ENCODE measurements around the gene HIC1. TPM values are rescaled to one million over a fixed set of nuclear protein-coding genes. Genes with fewer than 3 reads are reported as not detected.

HIC1 gene
- total RNA-seq, 1 experiment from 2014 or later: 0.08 TPM

- DNase-seq (ENCODE audit: low spot score): no peak
These were observed 30.2 kb upstream of the HIC1 start for GRCh38 chr17:2024572-2025219.

GRCh38 chr17:2025220-2025621 is 29.7 kb upstream of the HIC1 start, which contains the start of gene RTN4RL1:
TSS of gene RTN4RL1 (minus strand) at chr17:2025334. CDS start at chr17:2024865, 469 bp downstream.
- peak; percentile 41 for DNase-seq (ENCODE audit: low spot score)

- DNase-seq (ENCODE audit: low spot score): peak; percentile 36
These were observed 29.1 kb upstream of the HIC1 start for GRCh38 chr17:2025622-2026309.

GRCh38 chr17:2027528-2028233 is 27.2 kb upstream of the HIC1 start:
- DNase-seq (ENCODE audit: low spot score): no peak

- no peak for DNase-seq (ENCODE audit: low spot score)
These were observed 26.7 kb upstream of the HIC1 start for GRCh38 chr17:2028234-2028614.

- DNase-seq (ENCODE audit: low spot score): no peak
These were observed 26.2 kb upstream of the HIC1 start for GRCh38 chr17:2028737-2029136.

- peak; percentile 84 for DNase-seq (ENCODE audit: low spot score)
These were observed 24.8 kb upstream of the HIC1 start, which contains the start of gene DPH1 for GRCh38 chr17:2029911-2030778. TSS of gene DPH1 (plus strand) at chr17:2030153. CDS start at chr17:2030170, 17 bp downstream.

GRCh38 chr17:2030779-2031163 is 24.1 kb upstream of the HIC1 start:
- no peak for DNase-seq (ENCODE audit: low spot score)

GRCh38 chr17:2033153-2033552 is 21.8 kb upstream of the HIC1 start:
- no peak for DNase-seq (ENCODE audit: low spot score)

- no peak for DNase-seq (ENCODE audit: low spot score)
These were observed 20.7 kb upstream of the HIC1 start for GRCh38 chr17:2034157-2034556.

GRCh38 chr17:2034806-2035540 is 19.9 kb upstream of the HIC1 start:
- no peak for DNase-seq (ENCODE audit: low spot score)

- DNase-seq (ENCODE audit: low spot score): no peak
These were observed 19.1 kb upstream of the HIC1 start for GRCh38 chr17:2035541-2036488.

- no peak for DNase-seq (ENCODE audit: low spot score)
These were observed 17.7 kb upstream of the HIC1 start for GRCh38 chr17:2037155-2037554.

GRCh38 chr17:2040219-2040827 is 14.6 kb upstream of the HIC1 start:
- DNase-seq (ENCODE audit: low spot score): no peak

GRCh38 chr17:2040942-2041560 is 13.9 kb upstream of the HIC1 start:
- DNase-seq (ENCODE audit: low spot score): no peak

- DNase-seq (ENCODE audit: low spot score): peak; percentile 80
These were observed 13.1 kb upstream of the HIC1 start, which contains the start of gene OVCA2 for GRCh38 chr17:2041561-2042389. TSS of gene OVCA2 (plus strand) at chr17:2042022. CDS start at chr17:2042048, 26 bp downstream.

- no peak for DNase-seq (ENCODE audit: low spot score)
These were observed 12.5 kb upstream of the HIC1 start for GRCh38 chr17:2042390-2042847.

GRCh38 chr17:2042933-2043332 is 12.0 kb upstream of the HIC1 start:
- no peak for DNase-seq (ENCODE audit: low spot score)

All from H4 (cell line).